ENCODE measurements around the gene GCFC2. TPM values are rescaled to one million over a fixed set of nuclear protein-coding genes. Genes with fewer than 3 reads are reported as not detected.

GCFC2 gene
- total RNA-seq, 1 donor, result 16.7 TPM

- H3K4me3 ChIP-seq (ENCODE audit: low read length), result no peak overlapping the region
- H3K9me3 ChIP-seq (ENCODE audit: low read depth, low read length), result no peaks in the 10 kb centered on the region
- H3K4me1 ChIP-seq (ENCODE audit: insufficient read depth, low read length), result no peaks in the 10 kb centered on the region
- peaks cover 10% of the 10 kb centered on the region for H3K27me3 ChIP-seq (ENCODE audit: insufficient read depth, low read length)
These were observed 87.8 kb downstream of the GCFC2 start for GRCh38 chr2:75622929-75623328.

DNA sequence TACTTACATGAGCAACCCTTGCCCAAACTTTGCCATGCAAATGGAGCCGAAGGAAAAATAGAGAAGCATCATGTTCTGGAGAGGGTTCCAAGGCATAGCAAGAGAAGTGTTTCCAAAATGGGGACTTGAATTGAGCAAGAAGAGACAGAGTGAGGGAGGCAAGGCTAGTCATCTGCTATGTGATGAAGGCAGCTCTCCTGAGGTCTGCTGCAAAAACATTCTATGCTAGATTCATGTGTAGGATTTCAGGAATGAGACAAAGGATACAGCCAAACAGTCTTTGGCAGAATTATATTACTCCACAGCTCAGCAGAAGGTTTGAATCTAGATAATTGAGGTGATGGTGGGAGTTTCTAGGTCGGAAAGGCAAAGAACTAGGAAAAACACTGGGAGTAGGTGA, 88.2 kb downstream of the GCFC2 start:
- no peaks in the 10 kb centered on the region for H3K4me1 ChIP-seq (ENCODE audit: insufficient read depth, low read length)
- no peak overlapping the region for H3K4me3 ChIP-seq (ENCODE audit: low read length)
- peaks cover 8% of the 10 kb centered on the region for H3K27me3 ChIP-seq (ENCODE audit: insufficient read depth, low read length)
- H3K9me3 ChIP-seq (ENCODE audit: low read depth, low read length), result no peaks in the 10 kb centered on the region

DNA sequence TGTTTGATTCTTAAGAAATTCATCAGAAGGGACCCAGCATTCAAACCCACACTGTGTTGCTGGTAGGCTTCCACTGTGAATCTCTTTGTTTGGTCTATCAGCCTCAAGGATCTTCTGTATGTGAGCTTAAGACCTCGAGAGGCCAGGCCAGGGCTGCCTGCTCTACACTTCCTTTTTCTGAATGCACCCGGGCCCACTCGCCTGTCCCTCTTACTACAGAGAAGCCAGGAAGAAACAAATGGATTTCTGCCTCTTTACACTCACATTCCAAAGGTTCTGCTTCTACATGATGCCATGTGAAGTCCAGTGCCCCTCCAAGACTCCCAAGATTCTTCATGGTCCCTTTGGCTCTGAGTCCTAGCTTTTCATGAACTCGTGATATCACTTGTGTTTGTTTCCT, 89.5 kb downstream of the GCFC2 start:
- Histone ChIP-seq H3K27me3 (ENCODE audit: insufficient read depth, low read length) (peaks cover 6% of the 10 kb centered on the region), H3K4me1 (ENCODE audit: insufficient read depth, low read length) (no peaks in the 10 kb centered on the region), H3K9me3 (ENCODE audit: low read depth, low read length) (no peaks in the 10 kb centered on the region), H3K4me3 (ENCODE audit: low read length) (no peak overlapping the region)

DNA sequence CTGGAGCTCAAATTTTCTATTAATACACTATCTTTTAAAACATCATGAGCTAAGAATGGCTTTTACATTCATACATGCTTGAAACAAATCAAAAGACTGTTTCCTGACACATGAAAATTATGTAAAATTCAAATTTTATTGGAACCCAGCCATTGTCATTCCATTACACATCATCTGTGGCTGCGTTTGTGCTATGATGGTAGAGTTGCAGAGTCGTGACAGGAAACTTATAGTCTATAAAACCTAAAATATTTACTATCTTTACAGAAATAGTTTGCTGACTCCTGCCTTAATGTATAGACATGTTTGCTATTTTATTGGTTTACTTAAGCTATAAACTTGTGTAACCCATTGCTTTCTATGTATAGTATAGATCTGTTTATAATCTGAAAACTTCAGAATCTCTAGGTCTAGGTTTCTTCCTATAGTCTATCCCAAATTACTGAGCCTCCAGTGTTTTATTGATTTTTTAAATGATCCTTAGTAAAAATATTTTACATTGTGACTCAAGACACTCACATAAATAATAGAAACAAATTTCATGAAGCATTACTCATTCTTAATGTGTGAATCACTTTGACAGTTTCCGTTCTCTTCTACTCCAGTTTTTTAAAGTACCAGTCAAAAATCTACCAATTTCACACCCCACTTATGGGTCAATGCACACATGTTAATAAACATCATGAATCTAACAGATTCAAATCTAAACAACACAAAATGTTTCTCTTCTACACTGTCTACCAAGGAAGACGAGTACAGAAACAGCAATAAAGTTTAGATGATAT, 90.6 kb downstream of the GCFC2 start:
- Histone ChIP-seq H3K4me3 (ENCODE audit: low read length) (no peak overlapping the region), H3K27me3 (ENCODE audit: insufficient read depth, low read length) (peaks cover 6% of the 10 kb centered on the region), H3K9me3 (ENCODE audit: low read depth, low read length) (no peaks in the 10 kb centered on the region), H3K4me1 (ENCODE audit: insufficient read depth, low read length) (no peaks in the 10 kb centered on the region)

- Histone ChIP-seq H3K27me3 (ENCODE audit: insufficient read depth, low read length) (no peaks in the 10 kb centered on the region), H3K9me3 (ENCODE audit: low read depth, low read length) (no peaks in the 10 kb centered on the region), H3K4me3 (ENCODE audit: low read length) (no peak overlapping the region), H3K4me1 (ENCODE audit: insufficient read depth, low read length) (no peaks in the 10 kb centered on the region)
These were observed 93.8 kb downstream of the GCFC2 start for GRCh38 chr2:75616933-75617332.

DNA sequence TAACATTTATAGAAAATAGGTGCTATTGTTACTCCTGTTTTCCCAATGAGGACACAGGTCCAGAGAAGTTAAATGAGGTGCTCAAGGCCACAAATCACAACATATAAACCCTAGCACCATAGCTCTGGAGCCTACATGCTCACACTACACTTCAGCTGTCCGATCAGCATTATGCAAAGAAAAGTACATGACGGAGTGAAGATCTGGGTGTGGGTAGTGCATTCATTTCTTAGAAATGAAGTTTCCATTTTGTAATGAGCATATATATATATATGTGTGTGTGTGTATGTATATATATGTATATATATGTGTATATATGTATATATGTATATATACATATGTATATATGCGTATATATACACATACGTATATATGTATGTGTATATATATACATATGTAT, 94.3 kb downstream of the GCFC2 start:
- H3K27me3 ChIP-seq (ENCODE audit: insufficient read depth, low read length), result no peaks in the 10 kb centered on the region
- no peaks in the 10 kb centered on the region for H3K4me1 ChIP-seq (ENCODE audit: insufficient read depth, low read length)
- no peak overlapping the region for H3K4me3 ChIP-seq (ENCODE audit: low read length)

GRCh38 chr2:75614162-75614651, 96.5 kb downstream of the GCFC2 start:
- Histone ChIP-seq H3K9me3 (ENCODE audit: low read depth, low read length) (no peaks in the 10 kb centered on the region), H3K4me3 (ENCODE audit: low read length) (no peak overlapping the region), H3K27me3 (ENCODE audit: insufficient read depth, low read length) (no peaks in the 10 kb centered on the region), H3K4me1 (ENCODE audit: insufficient read depth, low read length) (no peaks in the 10 kb centered on the region)

More for the DNA sequence above, 94.3 kb downstream of the GCFC2 start:
- H3K9me3 ChIP-seq (ENCODE audit: low read depth, low read length), result no peaks in the 10 kb centered on the region

GRCh38 chr2:75612862-75613243, 97.9 kb downstream of the GCFC2 start:
- Histone ChIP-seq H3K4me1 (ENCODE audit: insufficient read depth, low read length) (peaks cover 3% of the 10 kb centered on the region), H3K9me3 (ENCODE audit: low read depth, low read length) (no peaks in the 10 kb centered on the region), H3K4me3 (ENCODE audit: low read length) (no peak overlapping the region), H3K27me3 (ENCODE audit: insufficient read depth, low read length) (peaks cover 11% of the 10 kb centered on the region)

Other genes starting within 250 kb of the GCFC2 start
- gene EVA1A, start 150.0 kb downstream of the GCFC2 start, total RNA-seq, result 0.84 TPM
- gene MRPL19, start 64.1 kb downstream of the GCFC2 start, total RNA-seq, result 11.5 TPM